GM18861 (cell line): ENCODE measurements around the gene CATSPERE.
"Not testable (repeated sequence)": the region's sequence is repeated elsewhere in the genome, so short reads cannot be mapped to it uniquely, and the experiment has no call there.

Source experiments
- ATAC-seq: cut with Tn5 transposase; IDR thresholded peaks from one replicate; pipeline ENCODE4 v1.9.1; 2021; ENCODE audit not compliant: unreplicated experiment

The CATSPERE gene

DNA sequence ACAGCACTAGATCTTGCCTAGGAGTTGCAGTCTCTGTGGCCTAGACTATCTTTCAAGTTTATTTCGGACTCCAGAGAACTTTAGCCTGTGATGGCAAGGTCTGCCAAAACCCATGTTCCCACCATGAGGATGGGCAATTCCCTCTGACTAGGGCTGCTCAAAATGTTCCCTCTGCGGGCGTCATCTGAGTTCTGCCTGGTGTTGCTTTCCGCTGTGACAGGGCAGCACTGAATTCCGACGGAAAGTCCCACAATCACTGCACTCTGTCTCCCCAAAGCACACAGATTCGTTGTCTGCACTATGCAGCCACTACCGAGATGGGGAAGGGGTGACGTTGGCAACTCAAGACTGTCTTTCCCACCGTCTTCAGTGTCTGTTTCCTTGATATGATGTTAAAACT is 75.2 kb downstream of the CATSPERE start:
- no peak for ATAC-seq

DNA sequence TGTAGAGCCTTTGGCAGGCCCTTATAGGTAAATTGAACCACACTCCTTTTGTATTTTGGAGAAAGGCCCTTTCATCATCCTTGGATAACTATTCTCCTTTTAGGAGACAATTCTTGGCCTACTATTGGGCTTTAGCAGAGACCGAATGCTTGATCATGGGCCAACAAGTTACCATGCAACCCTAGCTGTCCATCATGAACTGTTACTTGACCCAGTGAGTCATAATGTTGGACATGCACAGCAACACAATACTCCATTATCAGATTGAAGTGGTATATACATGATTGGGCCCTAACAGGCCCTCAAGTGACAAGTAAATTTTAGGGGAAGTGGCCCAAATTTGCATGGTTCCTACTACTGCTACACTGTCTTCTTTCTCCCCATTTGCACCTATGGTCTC is 84.4 kb downstream of the CATSPERE start:
- no peak for ATAC-seq

DNA sequence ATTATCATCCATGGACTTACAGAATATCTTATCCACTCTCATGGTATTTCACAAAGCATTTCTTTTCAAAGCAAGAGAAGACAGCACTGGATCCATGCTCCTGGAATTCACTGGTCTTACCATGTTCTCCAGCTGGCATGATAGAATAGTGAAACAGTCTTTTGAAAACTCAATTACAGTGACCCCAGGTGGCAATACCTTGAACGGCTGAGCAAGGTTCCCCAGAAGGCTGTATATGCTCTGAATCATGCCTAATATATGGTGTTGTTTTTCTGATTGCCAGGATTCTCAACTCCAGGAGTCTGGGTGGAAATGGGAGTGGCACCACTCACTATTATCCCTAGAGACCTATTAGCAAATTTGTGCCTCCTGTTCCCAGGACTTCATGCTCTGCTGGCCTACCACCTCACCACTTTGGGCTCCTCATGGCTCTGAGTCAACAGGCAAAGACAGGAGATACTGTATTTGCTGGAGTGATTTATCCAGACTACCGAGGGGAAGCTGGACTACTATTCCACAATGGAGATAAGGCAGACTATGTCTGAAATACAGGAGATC is 87.6 kb downstream of the CATSPERE start:
- ATAC-seq = no peak

DNA sequence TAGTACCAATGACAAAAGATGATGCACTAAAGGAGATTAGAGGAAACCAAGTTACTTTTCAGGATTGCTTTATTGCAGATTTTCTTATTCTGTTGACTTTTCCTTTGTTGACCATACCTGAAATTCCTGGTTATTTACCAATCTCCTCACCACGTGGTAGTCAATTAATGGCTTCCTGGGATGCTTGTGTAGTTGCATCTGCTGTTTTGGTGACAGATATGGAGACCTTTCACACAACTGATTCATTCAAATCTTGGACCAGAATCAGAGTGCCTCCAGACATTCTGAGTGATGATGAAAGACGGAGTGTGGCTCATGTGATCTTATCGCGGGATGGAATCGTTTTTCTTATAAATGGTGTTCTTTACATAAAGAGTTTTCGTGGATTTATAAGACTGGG is 91.3 kb downstream of the CATSPERE start:
- no peak for ATAC-seq

DNA sequence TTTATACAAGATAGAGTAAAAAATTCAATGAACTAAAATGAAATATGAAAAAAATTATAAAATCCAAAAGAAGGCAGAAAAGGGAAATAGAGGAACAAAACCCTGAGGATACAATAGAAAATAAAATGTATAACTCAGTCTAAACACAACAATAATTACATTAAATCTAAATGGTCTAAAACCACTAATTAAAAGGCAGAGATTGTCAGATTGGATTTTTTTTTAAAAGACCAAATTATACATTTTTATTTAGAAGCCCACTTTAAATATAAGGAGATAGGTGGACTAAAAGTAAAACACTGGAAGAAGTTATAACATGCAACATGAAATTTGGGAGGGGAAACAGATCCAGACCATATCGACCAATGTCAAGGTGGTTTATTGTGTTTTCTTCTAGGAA is 95.2 kb downstream of the CATSPERE start:
- ATAC-seq = no peak

DNA sequence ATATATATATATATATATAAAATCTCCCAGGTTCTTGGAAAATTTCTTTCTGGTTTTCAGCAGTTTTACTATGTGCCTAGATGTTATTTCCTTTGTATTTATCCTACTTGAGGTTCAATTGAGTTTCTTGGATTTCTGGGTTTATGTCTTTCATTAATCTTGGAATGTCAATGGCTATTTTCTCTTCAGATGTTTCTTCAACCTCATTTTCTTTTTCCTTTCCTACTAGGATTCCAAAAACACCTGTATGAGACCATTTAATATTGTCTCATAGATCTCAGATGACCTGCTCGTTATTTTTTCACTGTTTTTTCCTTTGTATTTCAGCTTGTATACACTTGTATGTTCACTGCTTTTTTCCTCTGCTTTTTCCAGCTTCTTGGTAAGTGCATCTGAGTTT is 96.5 kb downstream of the CATSPERE start:
- no peak for ATAC-seq

DNA sequence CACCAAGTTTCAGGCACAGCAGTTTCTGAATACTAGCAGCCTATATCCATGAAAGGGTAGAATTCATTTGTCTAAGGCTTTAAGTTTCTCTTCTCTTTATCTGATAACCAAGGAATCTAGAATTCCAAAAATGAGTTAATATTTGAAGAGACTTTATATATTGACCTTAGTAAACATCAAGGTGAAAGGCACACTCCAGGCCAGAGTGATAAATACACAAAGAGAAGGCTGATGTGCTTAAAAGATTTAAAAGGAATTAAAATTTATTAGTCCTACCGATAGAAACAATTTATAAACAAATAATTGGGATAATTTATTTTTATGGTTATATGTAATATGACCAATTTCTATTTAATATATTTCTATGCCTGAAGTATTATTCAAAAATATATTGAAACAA is 98.5 kb downstream of the CATSPERE start:
- ATAC-seq = no peak

DNA sequence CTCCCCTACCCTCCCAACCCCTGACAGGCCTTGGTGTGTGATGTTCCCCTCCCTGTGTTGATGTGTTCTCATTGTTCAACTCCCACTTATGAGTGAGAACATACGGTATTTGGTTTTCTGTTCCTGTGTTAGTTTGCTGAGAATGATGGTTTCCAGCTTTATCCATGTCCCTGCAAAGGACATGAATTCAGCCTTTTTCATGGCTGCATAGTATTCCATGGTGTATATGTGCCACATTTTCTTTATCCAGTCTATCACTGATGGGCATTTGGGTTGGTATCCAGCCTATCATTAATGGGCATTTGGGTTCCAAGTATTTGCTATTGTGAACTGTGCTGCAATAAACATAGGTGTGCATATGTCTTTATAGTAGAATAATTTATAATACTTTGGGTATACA is 101.8 kb downstream of the CATSPERE start:
- ATAC-seq = not testable (repeated sequence)

DNA sequence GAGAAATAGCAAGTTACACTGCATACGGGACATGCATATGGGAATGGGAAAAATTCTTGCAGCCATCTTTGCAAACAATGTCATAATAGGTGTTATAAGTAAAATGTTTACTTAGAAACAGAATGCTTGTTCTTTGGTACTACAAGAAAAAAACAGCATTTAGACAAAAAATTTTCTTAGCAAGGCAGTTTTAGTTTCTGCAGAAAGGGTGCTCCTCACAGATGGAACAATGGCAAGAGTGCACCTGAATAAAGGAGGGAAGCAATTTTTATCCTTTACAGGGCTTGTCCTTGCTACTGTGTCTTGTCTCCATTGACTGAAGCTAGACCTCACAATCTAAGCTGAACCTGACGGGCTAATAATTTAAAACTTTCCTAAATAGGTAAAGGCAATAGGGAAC is 112.7 kb downstream of the CATSPERE start:
- no peak for ATAC-seq

DNA sequence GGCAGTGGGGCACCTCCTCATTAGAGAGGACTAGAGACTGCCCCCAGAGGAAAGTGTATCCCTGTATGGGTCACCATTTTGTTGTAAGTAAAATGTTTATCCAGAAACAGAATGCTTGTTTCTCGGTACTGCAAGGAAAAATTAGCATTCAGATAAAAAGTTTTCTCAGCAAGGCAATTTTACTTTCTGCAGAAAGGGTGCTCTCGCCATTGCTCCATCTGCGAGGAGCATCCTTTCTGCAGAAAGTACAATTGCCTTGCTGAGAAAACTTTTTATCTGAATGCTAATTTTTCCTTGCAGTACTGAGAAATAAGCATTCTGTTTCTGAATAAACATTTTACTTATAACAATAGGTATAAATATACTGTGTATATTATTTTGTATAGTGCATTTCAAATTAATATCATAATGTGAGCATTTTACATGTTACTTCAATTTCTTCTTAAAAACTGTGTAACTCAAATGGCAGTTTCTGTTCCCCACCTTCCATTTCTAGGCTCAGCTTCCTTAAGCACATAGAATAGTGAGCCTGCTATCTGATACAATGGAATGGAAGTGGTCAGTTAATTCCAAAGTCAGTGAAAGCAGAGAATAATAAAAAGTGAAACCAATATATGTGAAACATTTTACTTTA is 115.3 kb downstream of the CATSPERE start:
- ATAC-seq = no peak

DNA sequence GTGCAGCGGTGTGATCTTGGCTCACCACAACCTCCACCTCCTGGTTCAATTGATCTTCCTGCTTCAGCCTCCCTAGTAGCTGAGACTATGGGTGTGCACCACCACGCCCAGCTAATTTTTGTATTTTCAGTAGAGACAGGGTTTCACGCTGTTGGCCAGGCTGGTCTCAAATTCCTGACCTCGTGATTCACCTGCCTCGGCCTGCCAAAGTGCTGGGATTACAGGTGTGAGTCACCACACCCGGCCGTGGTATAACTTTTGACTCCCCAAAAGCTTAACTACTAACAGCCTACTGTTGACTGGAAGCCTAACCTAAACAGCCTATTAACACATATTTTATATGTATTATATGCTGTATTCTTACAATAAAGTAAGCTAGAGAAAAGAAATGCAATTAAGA is 117.1 kb downstream of the CATSPERE start:
- not testable (repeated sequence) for ATAC-seq

DNA sequence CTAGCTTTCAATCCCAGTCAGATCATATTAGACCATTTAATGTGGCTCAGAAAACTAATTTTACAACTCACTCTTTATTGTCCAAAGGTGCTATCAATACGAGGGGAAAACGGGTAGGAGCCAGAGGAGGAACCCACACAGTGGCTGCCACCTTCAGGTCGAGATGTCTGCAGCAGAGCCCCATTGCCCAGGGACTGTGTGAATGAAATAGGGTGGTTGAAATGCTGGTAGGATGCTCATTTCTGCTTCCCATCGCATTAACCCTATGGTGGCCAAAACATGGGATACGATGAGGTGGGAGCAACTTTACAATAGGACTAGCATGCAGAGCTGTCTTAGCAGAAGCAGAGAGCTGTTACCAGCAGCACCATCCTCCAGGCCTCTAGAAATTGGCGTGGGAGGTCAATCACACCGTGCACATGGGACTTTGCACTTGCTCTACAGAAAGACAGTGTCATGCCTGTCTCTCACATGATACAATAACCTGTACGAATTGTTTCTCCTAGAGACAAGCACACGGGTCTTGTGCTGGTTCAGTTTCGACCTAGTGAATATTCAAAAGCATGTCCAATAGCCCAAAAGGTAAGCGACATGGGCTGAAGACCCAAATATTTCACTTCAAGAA is 122.4 kb downstream of the CATSPERE start:
- no peak for ATAC-seq

DNA sequence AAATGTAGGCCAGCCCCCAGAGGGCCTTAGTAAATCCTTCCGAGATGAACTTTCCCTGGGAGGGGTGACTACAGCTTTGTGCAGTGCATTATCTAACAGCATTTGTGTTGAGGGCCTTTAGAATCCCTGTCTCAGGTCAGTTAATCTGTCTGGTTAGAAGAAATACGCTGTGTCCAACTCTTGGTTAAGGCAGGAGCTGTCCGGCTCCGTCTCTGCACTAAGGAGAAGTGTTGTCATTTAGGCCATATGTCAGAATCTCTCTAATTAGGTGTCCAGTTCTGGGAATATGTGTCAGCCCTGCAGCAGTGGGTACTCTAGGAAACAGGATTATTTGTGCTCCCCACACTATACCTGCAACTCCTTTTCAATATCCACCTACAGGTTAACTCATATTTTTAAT is 124.8 kb downstream of the CATSPERE start:
- no peak for ATAC-seq

DNA sequence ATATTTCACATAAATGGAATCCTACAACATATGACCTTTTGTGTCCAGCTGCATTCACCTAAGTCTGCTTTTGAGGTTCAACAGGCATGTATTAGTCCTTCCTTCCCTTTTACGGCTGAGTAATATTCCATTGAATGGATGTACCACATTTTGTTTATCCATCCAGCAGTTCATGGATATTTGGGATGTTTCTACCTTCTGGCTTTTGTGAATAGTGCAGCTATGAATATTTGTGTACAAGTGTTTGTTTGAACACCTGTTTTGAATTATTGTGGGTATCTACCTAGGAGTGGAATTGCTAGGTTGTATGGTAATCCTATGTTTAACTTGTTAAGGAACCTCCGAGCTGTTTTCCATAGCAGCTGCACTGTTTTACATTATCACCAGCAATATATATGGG is 129.6 kb downstream of the CATSPERE start:
- ATAC-seq = no peak

DNA sequence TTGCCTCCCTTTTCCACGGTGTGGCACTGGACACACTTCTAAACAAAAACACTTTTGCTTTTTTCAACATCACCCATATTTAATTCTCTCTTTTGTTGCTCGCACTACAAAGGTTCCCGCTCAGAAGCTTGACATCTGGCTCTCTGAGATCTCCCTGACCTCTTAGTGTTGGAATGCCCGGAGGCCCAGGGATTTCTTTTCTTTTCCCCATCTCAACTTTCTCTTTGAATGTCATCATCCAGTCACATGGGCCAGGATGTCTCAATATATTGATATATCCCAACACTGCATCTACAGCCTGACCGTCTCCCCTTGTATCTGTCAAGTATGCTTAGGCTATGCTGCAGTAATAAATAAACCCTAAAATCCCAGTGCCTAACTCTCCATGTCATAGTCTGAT is 137.5 kb downstream of the CATSPERE start:
- no peak for ATAC-seq

DNA sequence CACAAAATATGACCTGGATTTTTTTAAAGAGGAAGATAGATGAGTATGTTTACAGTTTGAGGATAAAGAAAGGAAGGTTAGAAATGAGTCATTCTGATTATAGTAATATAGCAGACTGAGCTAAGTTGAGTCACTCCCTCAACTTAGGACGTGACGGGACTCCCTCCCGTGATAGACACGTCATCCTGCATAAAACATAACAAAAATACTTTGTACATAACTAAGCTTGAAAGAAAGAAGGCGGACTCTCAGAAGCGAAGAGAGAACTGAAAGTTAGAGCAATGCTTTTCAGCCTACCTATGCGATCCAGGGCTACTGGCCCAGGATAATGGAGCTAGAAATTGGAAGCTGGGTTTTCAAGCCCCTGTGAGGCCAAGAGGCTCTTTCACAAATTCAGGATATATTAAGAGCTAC is 138.9 kb downstream of the CATSPERE start:
- peak; percentile 97 for ATAC-seq

DNA sequence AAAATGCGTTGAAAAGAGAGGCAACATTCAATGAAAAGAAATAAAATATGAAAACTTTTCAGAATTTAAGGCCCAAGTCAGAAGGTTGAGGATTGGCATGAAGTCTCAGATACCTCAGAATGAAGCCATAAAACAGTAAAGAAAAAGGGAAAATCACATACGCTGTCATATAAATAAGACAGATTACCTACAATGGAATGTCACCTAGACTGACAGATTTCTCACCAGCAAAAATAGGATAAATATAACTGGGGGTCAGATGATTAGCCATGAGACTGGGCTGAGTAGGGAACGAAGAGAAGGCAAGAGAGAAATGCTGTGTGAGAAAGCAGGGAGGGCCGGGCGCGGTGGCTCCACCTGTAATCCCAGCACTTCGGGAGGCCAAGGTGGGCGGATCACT is 140.3 kb downstream of the CATSPERE start:
- no peak for ATAC-seq

DNA sequence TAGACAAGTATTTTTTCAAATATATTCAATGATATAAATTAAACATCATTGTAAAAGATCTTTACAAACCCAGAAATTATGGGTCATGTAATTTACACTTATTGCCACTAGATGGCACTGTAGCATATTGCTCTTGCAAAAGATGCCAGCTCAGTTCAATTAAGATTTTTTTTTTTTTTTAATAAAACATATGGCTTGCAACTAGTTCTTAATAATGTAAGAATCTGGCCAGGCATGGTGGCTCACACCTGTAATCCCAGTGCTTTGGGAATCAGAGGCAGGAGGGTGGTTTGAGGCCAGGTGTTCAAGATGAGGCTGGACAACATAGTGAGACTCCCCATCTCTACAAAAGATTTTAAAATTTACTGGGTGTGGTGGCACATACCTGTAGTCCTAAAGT is 142.4 kb downstream of the CATSPERE start:
- ATAC-seq = no peak

DNA sequence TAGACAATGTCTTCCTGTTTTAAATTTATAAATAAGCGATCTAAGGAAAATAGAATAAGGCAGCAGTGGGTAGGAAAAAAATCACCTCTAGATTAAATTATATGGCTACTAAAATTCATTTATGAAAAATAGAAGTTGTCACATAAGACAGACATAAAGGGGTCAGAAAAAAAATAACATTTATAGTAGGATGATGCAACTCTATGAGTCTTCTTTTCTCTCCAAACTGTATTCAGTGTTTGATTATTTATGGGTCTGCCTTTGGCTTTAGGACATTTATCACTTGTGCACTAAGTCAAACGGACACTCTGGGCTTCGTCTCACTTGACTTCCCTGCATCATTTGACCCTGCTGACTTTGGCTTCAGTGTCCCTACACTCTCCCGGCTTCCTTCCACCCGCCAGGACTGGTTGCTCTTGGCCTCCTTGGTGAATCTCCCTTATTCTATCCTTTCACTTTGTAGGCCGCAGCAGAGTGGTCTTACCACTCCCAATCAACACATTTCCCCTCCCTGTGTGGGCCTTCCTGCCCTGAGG is 144.8 kb downstream of the CATSPERE start:
- no peak for ATAC-seq

DNA sequence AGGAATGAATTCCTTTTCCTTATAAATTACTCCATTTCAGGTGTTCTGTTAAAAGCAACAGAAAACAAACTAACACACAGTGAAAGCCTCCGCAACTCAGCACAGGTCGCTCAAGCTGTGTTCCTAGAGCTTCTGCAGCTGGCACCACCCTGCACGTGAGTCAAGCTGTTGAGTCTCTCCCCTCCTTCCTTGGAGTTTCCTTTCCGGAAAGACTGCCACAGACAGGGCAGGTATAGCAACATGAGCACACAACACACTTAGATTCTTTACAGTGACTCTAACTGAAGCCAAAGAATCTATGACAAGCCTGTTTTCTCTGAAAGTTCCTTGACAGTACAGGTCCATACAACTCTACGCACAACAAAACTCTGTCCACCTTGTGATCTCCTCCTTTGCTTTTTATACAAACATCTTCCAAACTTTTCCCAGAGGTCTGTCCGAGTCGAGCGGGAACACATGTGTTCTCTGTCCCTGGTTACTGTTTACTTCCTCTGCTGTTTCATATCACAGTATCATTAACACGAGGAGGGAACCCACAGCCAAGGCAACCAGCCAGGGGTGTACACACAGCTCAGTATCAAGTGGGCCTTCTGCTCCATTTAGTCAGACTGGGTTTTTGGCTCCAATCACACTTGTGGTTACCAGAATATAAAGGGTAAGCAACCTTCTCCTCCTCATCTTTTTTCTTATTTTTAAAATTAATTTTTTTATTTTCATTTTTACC is 153.2 kb downstream of the CATSPERE start:
- no peak for ATAC-seq

DNA sequence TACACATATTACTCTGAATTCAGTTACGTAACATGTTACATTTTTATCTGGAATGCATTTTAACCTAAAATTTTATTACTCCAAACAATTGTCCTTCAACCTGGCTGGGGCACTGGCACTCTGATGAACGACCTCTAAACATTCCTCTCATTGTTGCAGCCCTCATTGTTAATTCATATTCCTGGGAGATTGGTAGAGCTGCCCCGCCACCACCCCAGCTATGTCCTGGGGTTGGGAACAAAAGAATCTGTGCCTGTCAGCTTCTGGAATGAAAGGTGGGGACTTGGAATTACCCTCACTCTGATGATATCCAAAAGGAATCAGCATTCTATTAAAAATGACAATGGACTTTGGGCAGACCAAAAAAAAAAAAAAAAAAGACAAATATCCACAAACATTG is 153.8 kb downstream of the CATSPERE start:
- no peak for ATAC-seq

DNA sequence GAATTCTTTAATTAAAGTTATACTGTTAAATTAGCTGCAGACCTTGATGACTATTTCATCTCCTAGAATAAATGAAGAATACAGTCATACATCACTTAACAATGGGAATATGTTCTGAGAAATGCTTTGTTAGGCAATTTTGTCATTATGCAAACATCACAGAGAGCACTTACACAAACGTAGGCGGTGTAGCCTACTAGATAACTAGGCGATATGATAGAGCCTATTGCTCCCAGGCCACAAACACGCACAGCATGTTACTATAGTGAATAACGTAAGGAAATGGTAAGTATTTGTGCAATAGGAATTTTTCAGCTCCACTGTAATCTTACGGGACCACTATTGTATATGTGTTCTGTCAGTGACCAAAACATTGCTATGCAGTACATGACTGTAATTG is 154.2 kb downstream of the CATSPERE start:
- no peak for ATAC-seq
